Activated CD4-positive, alpha-beta T cell treated with anti-CD3 and anti-CD28 coated beads for 36 hours (primary cell): Measurements from ENCODE around the gene GNMT. TPM values are rescaled to one million over a fixed set of nuclear protein-coding genes. Genes with fewer than 3 reads are reported as not detected.

Source experiments
- ATAC-seq: fragments of 200-7000 bp; cut with Tn5 transposase; one replicate; pipeline ENCODE4 v1.10.0; 2021; ENCODE audit warnings: mild to moderate bottlenecking, moderate library complexity
- CTCF ChIA-PET: fragments of 350-600 bp; sonication (Branson Sonifier 250); formaldehyde crosslinking; loops from one replicate; lab custom pipeline; 2021; ENCODE audit warnings: antibody characterized with exemption; lab: Charles Lee
- POLR2A ChIA-PET: fragments of 350-600 bp; sonication (Branson Sonifier 250); formaldehyde crosslinking; loops from one replicate; lab custom pipeline; 2021; ENCODE audit warnings: antibody characterized with exemption, inconsistent platforms; lab: Charles Lee
- DNase-seq: peaks from one replicate; pipeline ENCODE4 v3.0.0-alpha.2; 2020
- H3K27ac Mint-ChIP-seq: one replicate; pipeline ENCODE4 v1.8.0; 2021; ENCODE audit warnings: mixed read lengths
- H3K27me3 Mint-ChIP-seq: one replicate; pipeline ENCODE4 v1.8.0; 2021; ENCODE audit warnings: mixed read lengths
- H3K36me3 Mint-ChIP-seq: one replicate; pipeline ENCODE4 v1.8.0; 2021; ENCODE audit warnings: low read depth, mixed read lengths
- H3K4me1 Mint-ChIP-seq: one replicate; pipeline ENCODE4 v1.8.0; 2021; ENCODE audit warnings: mixed read lengths
- H3K4me3 Mint-ChIP-seq: one replicate; pipeline ENCODE4 v1.8.0; 2021; ENCODE audit warnings: mild to moderate bottlenecking, moderate library complexity, mixed read lengths
- H3K9me3 Mint-ChIP-seq: one replicate; pipeline ENCODE4 v1.8.0; 2021; ENCODE audit warnings: low read depth, mixed read lengths
- intact Hi-C, 2 experiments: fragments of 100-400 bp; cut with DNase I in 1 of 2; cut with micrococcal nuclease in 1 of 2; formaldehyde crosslinking; loops; one replicate each; pipeline versions ENCODE4 v1.14.2 to v1.15.1; 2022 to 2024; cut with DNase I, micrococcal nuclease
- total RNA-seq, 2 experiments: library from RNA; stranded (reverse); gene quantifications; one replicate each; pipeline ENCODE4 v1.2.3, GENCODE V29; 2021

The GNMT gene
- total RNA-seq = under 1 TPM in 1 of 2 experiments, not detected in 1; 0.50 TPM

GRCh38 chr6:42960243-42961019 lies at the start of gene GNMT:
Gene GNMT, plus strand, starts transcription at chr6:42960754. Its CDS starts 14 bp downstream, at chr6:42960768.
- intact Hi-C loops = loop anchor here in 1 of 2 experiments (10.0 kb wide), 1 partner anchor 184 kb away; no protein-coding TSS in a partner anchor
- Mint-ChIP-seq H3K4me1 (peaks cover 11% of the 10 kb centered on the region), H3K36me3 (peaks cover 11% of the 10 kb centered on the region), H3K4me3 (peak within 1 kb of the TSS; percentile 31), H3K27ac (no peak within 1 kb of the TSS), H3K9me3 (no peaks in the 10 kb centered on the region), H3K27me3 (no peaks in the 10 kb centered on the region)
- DNase-seq (peak; percentile 57), ATAC-seq (peak; percentile 53)
- POLR2A ChIA-PET = interaction anchor here (0.6 kb wide), 1 partner anchor 17 kb away, joined by 4 read pairs; no protein-coding TSS in a partner anchor
- CTCF ChIA-PET = interaction anchor here (0.6 to 1.7 kb wide), 4 partner anchors 31 to 803 kb away, joined by 3 to 5 read pairs (median 4); partner anchors contain the start of gene CNPY3

- ATAC-seq (no peak), DNase-seq (no peak)
- Mint-ChIP-seq H3K36me3 (no peaks in the 10 kb centered on the region), H3K27me3 (peaks cover 6% of the 10 kb centered on the region), H3K27ac (no peak overlapping the region), H3K9me3 (no peaks in the 10 kb centered on the region), H3K4me3 (no peak overlapping the region), H3K4me1 (peaks cover 4% of the 10 kb centered on the region)
- POLR2A ChIA-PET = no interaction called here
- CTCF ChIA-PET = interaction anchor here (0.5 to 1.5 kb wide), 4 partner anchors 8 to 248 kb away, joined by 3 to 4 read pairs (median 3); no protein-coding TSS in a partner anchor
- intact Hi-C loops = no loop called here
Measured at GRCh38 chr6:42911171-42912021, 49.2 kb upstream of the GNMT start.

- Mint-ChIP-seq H3K9me3 (no peaks in the 10 kb centered on the region), H3K27ac (no peak overlapping the region), H3K4me3 (no peak overlapping the region), H3K36me3 (no peaks in the 10 kb centered on the region), H3K4me1 (peaks cover 4% of the 10 kb centered on the region), H3K27me3 (peaks cover 6% of the 10 kb centered on the region)
- ChIA-PET POLR2A (interaction anchor here (0.8 kb wide), 1 partner anchor 15 kb away, joined by 7 read pairs; no protein-coding TSS in a partner anchor), CTCF (interaction anchor here (0.6 to 2.2 kb wide), 4 partner anchors 8 to 402 kb away, joined by 3 to 7 read pairs (median 3); no protein-coding TSS in a partner anchor)
- DNase-seq = no peak
- ATAC-seq = no peak
- intact Hi-C loops = no loop called here
Measured at GRCh38 chr6:42914546-42914945, 46.0 kb upstream of the GNMT start.

GRCh38 chr6:42915732-42916131 lies 44.8 kb upstream of the GNMT start, which contains the start of gene PTCRA:
Gene PTCRA, plus strand, starts transcription at chr6:42916053. Its CDS starts 17 bp downstream, at chr6:42916070.
- CTCF ChIA-PET = interaction anchor here (0.7 to 2.2 kb wide), 2 partner anchors 14 to 118 kb away, joined by 3 to 7 read pairs; no protein-coding TSS in a partner anchor
- peaks cover 4% of the 10 kb centered on the region for H3K4me1 Mint-ChIP-seq

GRCh38 chr6:42916288-42916687 lies 44.3 kb upstream of the GNMT start:
- ChIA-PET POLR2A (no interaction called here), CTCF (no interaction called here)
- peaks cover 1% of the 10 kb centered on the region for H3K4me1 Mint-ChIP-seq

More at GRCh38 chr6:42915732-42916131, 44.8 kb upstream of the GNMT start, which contains the start of gene PTCRA:
- POLR2A ChIA-PET = no interaction called here
- Mint-ChIP-seq H3K27ac (no peak within 1 kb of the TSS), H3K36me3 (no peaks in the 10 kb centered on the region), H3K9me3 (no peaks in the 10 kb centered on the region), H3K4me3 (no peak within 1 kb of the TSS), H3K27me3 (peaks cover 6% of the 10 kb centered on the region)
- ATAC-seq = no peak
- intact Hi-C loops = no loop called here
- DNase-seq = no peak

GRCh38 chr6:42921801-42922200 lies 38.8 kb upstream of the GNMT start:
- H3K4me1 Mint-ChIP-seq = no peaks in the 10 kb centered on the region
- no peaks in the 10 kb centered on the region for H3K36me3 Mint-ChIP-seq
- POLR2A ChIA-PET = no interaction called here
- ATAC-seq (no peak), DNase-seq (no peak)
- CTCF ChIA-PET = no interaction called here
- no peak overlapping the region for H3K27ac Mint-ChIP-seq
- H3K9me3 Mint-ChIP-seq = no peaks in the 10 kb centered on the region
- intact Hi-C loops = no loop called here
- H3K4me3 Mint-ChIP-seq = no peak overlapping the region
- no peaks in the 10 kb centered on the region for H3K27me3 Mint-ChIP-seq

More at GRCh38 chr6:42916288-42916687, 44.3 kb upstream of the GNMT start:
- no peak overlapping the region for H3K27ac Mint-ChIP-seq
- DNase-seq = no peak
- no peak overlapping the region for H3K4me3 Mint-ChIP-seq
- peaks cover 4% of the 10 kb centered on the region for H3K27me3 Mint-ChIP-seq
- H3K36me3 Mint-ChIP-seq = no peaks in the 10 kb centered on the region
- intact Hi-C loops = no loop called here
- H3K9me3 Mint-ChIP-seq = no peaks in the 10 kb centered on the region
- ATAC-seq = peak; percentile 49

- ChIA-PET CTCF (no interaction called here), POLR2A (interaction anchor here (0.5 kb wide), 1 partner anchor 11 kb away, joined by 6 read pairs; no protein-coding TSS in a partner anchor)
Measured at GRCh38 chr6:42923666-42924065, 36.9 kb upstream of the GNMT start.

GRCh38 chr6:42925248-42925857 lies 35.2 kb upstream of the GNMT start:
- no peak for DNase-seq
- ATAC-seq = no peak
- Mint-ChIP-seq H3K4me1 (peaks cover 8% of the 10 kb centered on the region), H3K27me3 (no peaks in the 10 kb centered on the region), H3K9me3 (no peaks in the 10 kb centered on the region), H3K27ac (no peak overlapping the region), H3K4me3 (no peak overlapping the region), H3K36me3 (peaks cover 3% of the 10 kb centered on the region)
- ChIA-PET POLR2A (no interaction called here), CTCF (no interaction called here)
- intact Hi-C loops = loop anchor here in 1 of 2 experiments (5.0 kb wide), 1 partner anchor 247 kb away; the partner anchor contains the start of gene SRF

More at GRCh38 chr6:42923666-42924065, 36.9 kb upstream of the GNMT start:
- Mint-ChIP-seq H3K27me3 (no peaks in the 10 kb centered on the region), H3K27ac (no peak overlapping the region), H3K9me3 (no peaks in the 10 kb centered on the region), H3K36me3 (no peaks in the 10 kb centered on the region), H3K4me1 (peaks cover 5% of the 10 kb centered on the region), H3K4me3 (no peak overlapping the region)
- DNase-seq = no peak
- intact Hi-C loops = no loop called here
- no peak for ATAC-seq

- POLR2A ChIA-PET = interaction anchor here (0.6 to 2.9 kb wide), 23 partner anchors 14 to 440 kb away, joined by 3 to 15 read pairs (median 4); partner anchors contain the start of genes BICRAL, CUL7, DNPH1 and KLC4
Measured at GRCh38 chr6:42928986-42929820, 31.4 kb upstream of the GNMT start, which contains the start of gene CNPY3. Gene CNPY3, plus strand, starts transcription at chr6:42929480. Its CDS starts 91 bp downstream, at chr6:42929571.

More at GRCh38 chr6:42928986-42929820, 31.4 kb upstream of the GNMT start, which contains the start of gene CNPY3:
- peaks cover 24% of the 10 kb centered on the region for H3K36me3 Mint-ChIP-seq
- H3K4me1 Mint-ChIP-seq = peaks cover 40% of the 10 kb centered on the region
- H3K9me3 Mint-ChIP-seq = no peaks in the 10 kb centered on the region
- H3K27me3 Mint-ChIP-seq = no peaks in the 10 kb centered on the region
- H3K27ac Mint-ChIP-seq = peak within 1 kb of the TSS; percentile 93
- DNase-seq (peak; percentile 98), ATAC-seq (peak; percentile 88)
- peak within 1 kb of the TSS; percentile 84 for H3K4me3 Mint-ChIP-seq
- intact Hi-C loops = loop anchor here (1.0 to 5.0 kb wide), 19 partner anchors 28 to 1008 kb away; partner anchors contain the start of genes PEX6 (in 2 of the 2), PPP2R5D (in 2 of the 2), SRF (in 2 of the 2) and ABCC10 (in 1 of the 2)
- CTCF ChIA-PET = interaction anchor here (0.6 to 2.0 kb wide), 18 partner anchors 10 to 701 kb away, joined by 3 to 9 read pairs (median 3); partner anchors contain the start of genes GNMT, PEX6 and PPP2R5D
